ENCODE results near the gene EMP1. TPM values are rescaled to one million over a fixed set of nuclear protein-coding genes. Genes with fewer than 3 reads are reported as not detected.

EMP1 gene, protein sequence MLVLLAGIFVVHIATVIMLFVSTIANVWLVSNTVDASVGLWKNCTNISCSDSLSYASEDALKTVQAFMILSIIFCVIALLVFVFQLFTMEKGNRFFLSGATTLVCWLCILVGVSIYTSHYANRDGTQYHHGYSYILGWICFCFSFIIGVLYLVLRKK
- polyA plus RNA-seq, result 45.2 TPM
- long read RNA-seq, donor 1, full-length matches to known transcripts, result 7 of 7 reads
- long read RNA-seq, donor 1, partial matches to known transcripts, result 0 of 7 reads
- long read RNA-seq, donor 1, other reads (novel, unspliced or antisense), result 0 of 7 reads
- long read RNA-seq, donor 2, full-length matches to known transcripts, result 16 of 16 reads
- long read RNA-seq, donor 2, partial matches to known transcripts, result 0 of 16 reads
- long read RNA-seq, donor 2, other reads (novel, unspliced or antisense), result 0 of 16 reads
- long read RNA-seq, donor 3, result 0 reads
- long read RNA-seq, donor 4, full-length matches to known transcripts, result 1 of 1 reads
- long read RNA-seq, donor 4, partial matches to known transcripts, result 0 of 1 reads
- long read RNA-seq, donor 4, other reads (novel, unspliced or antisense), result 0 of 1 reads
- long read RNA-seq, donor 5, full-length matches to known transcripts, result 9 of 9 reads
- long read RNA-seq, donor 5, partial matches to known transcripts, result 0 of 9 reads
- long read RNA-seq, donor 5, other reads (novel, unspliced or antisense), result 0 of 9 reads
- long read RNA-seq, donor 6, full-length matches to known transcripts, result 10 of 10 reads
- long read RNA-seq, donor 6, partial matches to known transcripts, result 0 of 10 reads
- long read RNA-seq, donor 6, other reads (novel, unspliced or antisense), result 0 of 10 reads
- long read RNA-seq, donor 7, full-length matches to known transcripts, result 4 of 4 reads
- long read RNA-seq, donor 7, partial matches to known transcripts, result 0 of 4 reads
- long read RNA-seq, donor 7, other reads (novel, unspliced or antisense), result 0 of 4 reads
- long read RNA-seq, donor 8, full-length matches to known transcripts, result 16 of 16 reads
- long read RNA-seq, donor 8, partial matches to known transcripts, result 0 of 16 reads
- long read RNA-seq, donor 8, other reads (novel, unspliced or antisense), result 0 of 16 reads
- long read RNA-seq, donor 9, full-length matches to known transcripts, result 9 of 9 reads
- long read RNA-seq, donor 9, partial matches to known transcripts, result 0 of 9 reads
- long read RNA-seq, donor 9, other reads (novel, unspliced or antisense), result 0 of 9 reads
- long read RNA-seq, donor 10, full-length matches to known transcripts, result 14 of 14 reads
- long read RNA-seq, donor 10, partial matches to known transcripts, result 0 of 14 reads
- long read RNA-seq, donor 10, other reads (novel, unspliced or antisense), result 0 of 14 reads
- long read RNA-seq, donor 11, full-length matches to known transcripts, result 7 of 7 reads
- long read RNA-seq, donor 11, partial matches to known transcripts, result 0 of 7 reads
- long read RNA-seq, donor 11, other reads (novel, unspliced or antisense), result 0 of 7 reads

DNA sequence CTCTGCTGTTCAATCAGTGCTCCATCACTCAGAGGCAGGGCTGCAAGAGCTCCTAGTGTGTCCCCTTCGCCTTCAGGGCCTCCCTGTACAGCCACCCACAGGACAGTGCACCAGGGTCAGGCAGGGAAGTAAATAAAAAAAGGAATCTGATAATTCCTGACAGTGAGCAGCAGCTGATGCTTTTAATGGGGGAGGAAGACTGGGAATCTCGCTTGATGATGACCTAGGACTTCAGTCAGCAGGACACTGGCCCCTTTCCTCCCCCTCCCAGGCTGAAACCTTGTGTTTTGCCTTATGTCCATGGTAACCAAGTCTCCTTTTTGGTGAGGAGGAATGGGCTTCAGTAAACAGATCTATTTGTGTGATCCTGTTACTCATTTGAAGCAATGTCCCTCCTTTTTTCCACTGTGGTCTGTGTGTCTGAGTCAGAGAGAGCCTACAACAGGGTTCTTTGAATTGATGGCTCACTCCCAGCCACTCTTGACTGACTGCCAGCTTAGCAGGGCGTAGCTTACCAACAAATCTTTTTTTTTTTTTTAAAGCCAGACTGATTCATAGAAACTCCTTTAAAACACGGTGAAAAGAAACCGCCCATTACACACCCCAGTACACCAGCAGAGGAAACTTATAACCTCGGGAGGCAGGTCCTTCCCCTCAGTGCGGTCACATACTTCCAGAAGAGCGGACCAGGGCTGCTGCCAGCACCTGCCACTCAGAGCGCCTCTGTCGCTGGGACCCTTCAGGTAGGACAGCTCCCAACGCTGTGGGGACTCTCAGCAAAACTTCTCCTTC, at the start of gene EMP1:
EMP1 (plus strand) TSS at position 597 of the 792 bp plus-strand sequence. CDS start 14,785 bp downstream, outside the sequence.
- H3K36me3 ChIP-seq (ENCODE audit: control insufficient read depth, insufficient read depth, low read length), result no peaks in the 10 kb centered on the region
- H3K4me3 ChIP-seq (ENCODE audit: low read length), result peak within 1 kb of the TSS; percentile 38
- H3K27me3 ChIP-seq (ENCODE audit: control insufficient read depth, insufficient read depth, low read length), result no peaks in the 10 kb centered on the region
- H3K27ac ChIP-seq (ENCODE audit: low read length), result peak within 1 kb of the TSS; percentile 90
- WGBS (ENCODE audit: insufficient coverage, low lambda C conversion rate), result no CpG with 5 or more reads among the region's 11 CpGs
- H3K4me1 ChIP-seq (ENCODE audit: control insufficient read depth, insufficient read depth, low read length), result peaks cover 25% of the 10 kb centered on the region
- H3K9me3 ChIP-seq (ENCODE audit: control insufficient read depth, low read depth, low read length), result no peaks in the 10 kb centered on the region
- peak; percentile 86 to 93 for DNase-seq

DNA sequence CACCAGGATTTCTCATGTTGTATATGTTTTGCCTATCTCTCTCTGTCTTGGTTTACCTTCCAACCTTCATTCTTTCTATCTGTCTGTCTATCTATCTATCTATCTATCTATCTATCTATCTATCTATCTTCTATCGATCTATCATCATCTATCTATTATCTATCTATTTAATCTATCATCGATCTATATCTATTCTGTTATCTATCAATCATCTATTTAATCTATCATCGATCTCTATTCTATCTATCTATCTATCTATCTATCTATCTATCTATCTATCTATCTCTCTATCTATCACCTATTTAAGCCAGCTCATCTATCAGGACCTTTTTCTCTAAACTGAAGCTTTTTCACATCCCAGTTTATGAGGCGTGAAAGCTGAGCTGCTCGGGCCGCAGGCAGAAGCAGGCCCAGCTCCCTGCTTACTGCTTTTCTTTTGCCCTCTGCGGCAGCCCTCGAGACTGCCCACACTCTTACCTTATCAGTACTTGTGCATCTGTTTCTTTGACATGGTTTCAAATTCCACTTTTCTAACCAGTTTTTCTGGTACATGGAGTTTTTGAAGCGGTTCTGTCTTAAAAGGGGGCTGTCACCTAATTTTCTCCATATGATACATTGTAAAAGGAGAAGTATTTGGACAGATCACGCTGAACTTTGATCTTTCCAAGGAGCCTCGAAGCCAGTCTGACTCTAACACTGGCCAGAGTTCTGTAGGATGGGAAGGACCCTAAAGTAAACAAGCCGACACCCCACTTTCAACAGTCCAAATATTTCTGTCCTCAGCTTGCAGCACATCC, 48.6 kb upstream of the EMP1 start:
- peak in 1 of 2 donors; percentile 31 for DNase-seq
- Histone ChIP-seq H3K9me3 (ENCODE audit: control insufficient read depth, low read depth, low read length) (no peaks in the 10 kb centered on the region), H3K27ac (ENCODE audit: low read length) (no peak overlapping the region), H3K4me1 (ENCODE audit: control insufficient read depth, insufficient read depth, low read length) (peaks cover 5% of the 10 kb centered on the region), H3K27me3 (ENCODE audit: control insufficient read depth, insufficient read depth, low read length) (no peaks in the 10 kb centered on the region), H3K4me3 (ENCODE audit: low read length) (no peak overlapping the region), H3K36me3 (ENCODE audit: control insufficient read depth, insufficient read depth, low read length) (no peaks in the 10 kb centered on the region)
- 62% methylated on average over 4 of the region's 12 CpGs for WGBS (ENCODE audit: insufficient coverage, low lambda C conversion rate)

DNA sequence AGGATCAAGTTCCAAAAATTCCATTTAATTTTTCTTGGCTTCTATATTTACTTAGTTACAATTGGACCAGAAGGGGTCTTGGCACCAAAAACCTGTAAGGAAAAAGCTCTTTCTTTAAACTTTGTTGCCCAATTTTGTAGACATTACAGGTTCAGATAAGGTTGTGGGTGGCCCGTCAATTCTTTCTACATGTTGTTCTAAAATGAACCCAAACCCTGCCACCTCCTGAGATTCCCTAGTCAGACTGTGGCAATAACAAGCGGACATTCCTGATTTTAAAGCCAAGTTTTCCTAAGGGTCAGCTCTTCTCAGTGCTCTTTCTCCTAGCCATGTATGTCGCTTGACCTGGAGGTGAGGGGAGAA, 48.1 kb upstream of the EMP1 start:
- no peak overlapping the region for H3K27ac ChIP-seq (ENCODE audit: low read length)
- H3K4me1 ChIP-seq (ENCODE audit: control insufficient read depth, insufficient read depth, low read length), result peaks cover 5% of the 10 kb centered on the region
- H3K9me3 ChIP-seq (ENCODE audit: control insufficient read depth, low read depth, low read length), result no peaks in the 10 kb centered on the region
- no peaks in the 10 kb centered on the region for H3K36me3 ChIP-seq (ENCODE audit: control insufficient read depth, insufficient read depth, low read length)
- H3K4me3 ChIP-seq (ENCODE audit: low read length), result no peak overlapping the region
- no peak for DNase-seq
- WGBS (ENCODE audit: insufficient coverage, low lambda C conversion rate), result no CpG with 5 or more reads among the region's 3 CpGs
- H3K27me3 ChIP-seq (ENCODE audit: control insufficient read depth, insufficient read depth, low read length), result no peaks in the 10 kb centered on the region

DNA sequence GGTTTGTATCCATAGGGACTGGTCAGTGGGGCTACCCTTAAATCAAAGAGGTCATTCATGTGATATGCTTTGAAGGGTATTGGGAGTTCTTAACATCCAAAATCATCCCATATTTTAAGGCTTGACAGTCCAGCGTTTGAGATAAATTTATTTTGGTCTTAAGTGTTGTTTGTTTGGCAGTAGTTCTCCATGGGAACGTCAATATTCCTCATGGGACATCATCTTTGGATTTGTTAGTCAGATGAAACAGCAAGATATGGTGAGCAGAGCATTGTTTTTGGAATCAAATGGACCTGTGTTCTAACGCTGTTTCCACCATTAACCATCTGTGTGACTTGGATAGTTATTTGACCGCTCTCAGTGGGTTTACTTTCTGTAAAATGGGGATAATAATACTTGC, 47.1 kb upstream of the EMP1 start:
- H3K27ac ChIP-seq (ENCODE audit: low read length), result no peak overlapping the region
- no peak overlapping the region for H3K4me3 ChIP-seq (ENCODE audit: low read length)
- H3K4me1 ChIP-seq (ENCODE audit: control insufficient read depth, insufficient read depth, low read length), result peaks cover 5% of the 10 kb centered on the region
- H3K9me3 ChIP-seq (ENCODE audit: control insufficient read depth, low read depth, low read length), result no peaks in the 10 kb centered on the region
- no peak for DNase-seq
- no CpG with 5 or more reads among the region's 4 CpGs for WGBS (ENCODE audit: insufficient coverage, low lambda C conversion rate)
- no peaks in the 10 kb centered on the region for H3K27me3 ChIP-seq (ENCODE audit: control insufficient read depth, insufficient read depth, low read length)
- no peaks in the 10 kb centered on the region for H3K36me3 ChIP-seq (ENCODE audit: control insufficient read depth, insufficient read depth, low read length)

DNA sequence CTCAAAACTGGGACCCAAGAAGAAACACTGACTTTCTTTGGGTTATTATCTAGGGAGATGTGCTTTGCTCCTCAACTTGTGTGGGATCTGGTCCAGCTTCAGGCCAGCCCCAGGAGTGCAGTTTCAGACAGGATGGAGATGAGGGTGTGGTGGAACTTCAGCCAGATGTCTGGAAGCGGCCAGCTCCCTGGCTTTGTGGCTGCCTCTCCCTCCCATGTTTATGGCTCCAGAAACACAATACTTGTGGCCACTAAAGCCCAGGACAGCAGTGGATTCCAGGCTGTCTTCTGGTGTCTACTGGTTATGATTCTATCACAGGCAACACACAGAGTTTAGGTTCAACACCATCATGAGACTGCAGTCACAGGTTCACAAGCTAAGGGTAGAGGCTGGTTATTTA, 44.2 kb upstream of the EMP1 start:
- H3K27me3 ChIP-seq (ENCODE audit: control insufficient read depth, insufficient read depth, low read length), result no peaks in the 10 kb centered on the region
- WGBS (ENCODE audit: insufficient coverage, low lambda C conversion rate), result no CpG with 5 or more reads among the region's 1 CpG
- no peak overlapping the region for H3K4me3 ChIP-seq (ENCODE audit: low read length)
- H3K9me3 ChIP-seq (ENCODE audit: control insufficient read depth, low read depth, low read length), result no peaks in the 10 kb centered on the region
- DNase-seq, result no peak
- H3K36me3 ChIP-seq (ENCODE audit: control insufficient read depth, insufficient read depth, low read length), result no peaks in the 10 kb centered on the region
- H3K4me1 ChIP-seq (ENCODE audit: control insufficient read depth, insufficient read depth, low read length), result peaks cover 5% of the 10 kb centered on the region
- H3K27ac ChIP-seq (ENCODE audit: low read length), result no peak overlapping the region

DNA sequence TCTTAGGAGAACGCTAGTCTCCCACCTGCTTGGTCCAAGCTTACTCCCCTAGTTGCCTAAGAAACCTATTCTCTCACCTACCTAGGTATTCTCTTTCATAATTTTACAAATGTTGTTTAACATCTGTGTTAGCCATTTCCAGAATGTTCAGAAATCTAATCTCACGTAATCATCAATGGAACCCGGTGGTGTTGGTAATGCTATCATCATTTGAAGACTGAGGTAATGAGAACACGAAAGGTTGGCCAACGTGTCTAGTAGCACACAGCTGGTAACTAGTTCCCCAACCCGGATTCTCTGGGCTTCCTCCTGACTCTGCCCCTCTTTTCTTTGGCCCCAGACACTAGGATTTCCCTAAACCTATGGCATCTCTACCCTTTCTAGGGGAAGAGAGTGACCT, 43.8 kb upstream of the EMP1 start:
- Histone ChIP-seq H3K9me3 (ENCODE audit: control insufficient read depth, low read depth, low read length) (no peaks in the 10 kb centered on the region), H3K27me3 (ENCODE audit: control insufficient read depth, insufficient read depth, low read length) (no peaks in the 10 kb centered on the region), H3K4me3 (ENCODE audit: low read length) (no peak overlapping the region), H3K36me3 (ENCODE audit: control insufficient read depth, insufficient read depth, low read length) (no peaks in the 10 kb centered on the region), H3K27ac (ENCODE audit: low read length) (no peak overlapping the region), H3K4me1 (ENCODE audit: control insufficient read depth, insufficient read depth, low read length) (peaks cover 5% of the 10 kb centered on the region)
- no peak for DNase-seq
- no CpG with 5 or more reads among the region's 6 CpGs for WGBS (ENCODE audit: insufficient coverage, low lambda C conversion rate)

DNA sequence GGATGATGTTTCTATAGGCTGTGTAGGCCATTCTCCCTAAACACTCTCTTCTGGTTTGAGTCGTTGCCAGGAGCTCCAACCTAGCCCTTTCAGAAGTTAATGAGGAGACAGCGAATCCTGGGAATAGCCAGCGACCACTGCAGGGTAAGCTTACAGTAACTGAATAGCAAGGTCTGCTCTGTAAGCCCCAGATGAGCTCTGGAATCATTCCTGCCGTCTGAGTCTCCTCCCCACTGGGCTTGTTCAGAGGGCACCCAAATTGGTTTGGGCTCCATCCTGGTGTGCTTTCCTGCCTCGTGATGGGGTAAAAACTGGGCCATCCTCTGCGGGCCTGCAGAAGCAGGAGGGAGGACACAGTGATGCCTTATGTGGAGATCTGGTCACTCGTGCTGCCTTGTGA, 43.3 kb upstream of the EMP1 start:
- H3K27ac ChIP-seq (ENCODE audit: low read length), result no peak overlapping the region
- H3K27me3 ChIP-seq (ENCODE audit: control insufficient read depth, insufficient read depth, low read length), result no peaks in the 10 kb centered on the region
- no peak overlapping the region for H3K4me3 ChIP-seq (ENCODE audit: low read length)
- peaks cover 2% of the 10 kb centered on the region for H3K4me1 ChIP-seq (ENCODE audit: control insufficient read depth, insufficient read depth, low read length)
- no peaks in the 10 kb centered on the region for H3K9me3 ChIP-seq (ENCODE audit: control insufficient read depth, low read depth, low read length)
- 67% methylated on average over 1 of the region's 7 CpGs for WGBS (ENCODE audit: insufficient coverage, low lambda C conversion rate)
- no peak for DNase-seq
- H3K36me3 ChIP-seq (ENCODE audit: control insufficient read depth, insufficient read depth, low read length), result no peaks in the 10 kb centered on the region

DNA sequence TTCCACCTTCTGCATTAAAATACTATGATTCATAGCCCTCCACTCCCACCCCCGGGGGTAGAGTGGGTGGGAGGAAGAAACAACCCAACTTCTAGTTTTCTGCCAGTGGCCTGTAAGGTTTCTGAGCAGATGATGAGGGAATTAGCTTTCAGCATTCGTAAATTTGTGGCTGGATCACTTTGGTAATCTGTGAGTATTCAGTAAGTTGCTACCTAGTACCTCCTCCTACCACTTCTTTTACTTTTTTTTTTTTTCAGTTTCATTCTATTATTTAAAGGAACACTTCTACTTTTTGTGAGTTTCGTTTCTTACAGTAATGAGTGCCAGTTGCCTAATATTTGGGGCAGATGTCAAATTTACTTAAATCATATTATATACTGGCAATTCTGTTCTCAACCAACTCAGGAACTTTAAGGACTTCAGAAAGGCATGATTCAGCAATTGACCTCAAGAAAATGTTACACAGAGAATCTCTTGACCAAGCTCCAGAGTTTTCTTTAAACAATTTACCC, 42.4 kb upstream of the EMP1 start:
- no peak for DNase-seq
- Histone ChIP-seq H3K4me1 (ENCODE audit: control insufficient read depth, insufficient read depth, low read length) (no peaks in the 10 kb centered on the region), H3K9me3 (ENCODE audit: control insufficient read depth, low read depth, low read length) (no peaks in the 10 kb centered on the region), H3K27me3 (ENCODE audit: control insufficient read depth, insufficient read depth, low read length) (no peaks in the 10 kb centered on the region), H3K36me3 (ENCODE audit: control insufficient read depth, insufficient read depth, low read length) (no peaks in the 10 kb centered on the region), H3K4me3 (ENCODE audit: low read length) (no peak overlapping the region), H3K27ac (ENCODE audit: low read length) (no peak overlapping the region)
- 67% methylated on average over 1 of the region's 3 CpGs for WGBS (ENCODE audit: insufficient coverage, low lambda C conversion rate)

DNA sequence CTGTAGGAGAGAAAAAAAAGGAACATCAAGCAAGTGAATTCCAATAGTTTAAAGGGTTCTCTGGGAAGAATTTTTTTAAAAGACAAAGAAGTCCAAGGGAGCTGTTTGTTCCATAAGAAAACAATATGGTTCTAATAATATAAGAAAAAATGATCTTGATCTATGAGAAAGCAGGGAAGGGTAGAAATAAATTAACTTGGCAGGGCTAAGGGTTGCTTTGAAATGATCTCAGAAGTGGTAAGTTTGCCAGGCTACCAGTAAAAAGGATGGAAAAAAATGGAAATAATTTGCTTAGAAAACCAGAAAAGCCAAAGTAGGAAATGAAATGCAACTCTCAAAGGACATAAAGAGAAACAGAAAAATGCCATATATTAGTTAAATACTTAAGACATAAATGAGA, 41.7 kb upstream of the EMP1 start:
- Histone ChIP-seq H3K27ac (ENCODE audit: low read length) (no peak overlapping the region), H3K27me3 (ENCODE audit: control insufficient read depth, insufficient read depth, low read length) (no peaks in the 10 kb centered on the region), H3K4me1 (ENCODE audit: control insufficient read depth, insufficient read depth, low read length) (no peaks in the 10 kb centered on the region), H3K9me3 (ENCODE audit: control insufficient read depth, low read depth, low read length) (no peaks in the 10 kb centered on the region), H3K4me3 (ENCODE audit: low read length) (no peak overlapping the region), H3K36me3 (ENCODE audit: control insufficient read depth, insufficient read depth, low read length) (no peaks in the 10 kb centered on the region)
- no peak for DNase-seq
